HepG2 (cell line): ENCODE measurements around the gene B3GALNT2. TPM values are rescaled to one million over a fixed set of nuclear protein-coding genes. Genes with fewer than 3 reads are reported as not detected.

Experiments
- ATF7-NPFF ChIP-seq: sonication (generic); formaldehyde crosslinking; IDR thresholded peaks from 2 replicates; pipeline ENCODE4 v1.8.1; 2023; ENCODE audit warnings: mild to moderate bottlenecking, low read depth, missing genetic modification reagents, moderate library complexity
- ATRX ChIP-seq: sonication (generic); formaldehyde crosslinking; IDR thresholded peaks from 2 replicates; pipeline ENCODE4 v1.4.0; 2020; ENCODE audit warnings: missing genetic modification reagents, borderline replicate concordance
- CBX1 ChIP-seq: IDR thresholded peaks from one replicate; pipeline ENCODE4 v1.6.1; 2016; ENCODE audit warnings: antibody characterized with exemption, low read depth
- CENPT ChIP-seq: sonication (generic); formaldehyde crosslinking; IDR thresholded peaks from 2 replicates; pipeline ENCODE4 v1.8.0; 2022; ENCODE audit warnings: low read depth, mild to moderate bottlenecking, moderate library complexity, missing genetic modification reagents
- CHD2 ChIP-seq: IDR thresholded peaks from 2 replicates; pipeline ENCODE4 v1.6.1; 2011; ENCODE audit warnings: low read depth, low read length, improper control_type of control experiment
- EEA1 ChIP-seq: sonication (generic); formaldehyde crosslinking; IDR thresholded peaks from 2 replicates; pipeline ENCODE4 v1.5.1; 2020; ENCODE audit warnings: mild to moderate bottlenecking, missing genetic modification reagents, borderline replicate concordance
- FOSL1 ChIP-seq: sonication (generic); formaldehyde crosslinking; IDR thresholded peaks from 2 replicates; pipeline ENCODE4 v1.9.0; 2021; ENCODE audit warnings: missing genetic modification reagents, borderline replicate concordance
- GATAD2A ChIP-seq: IDR thresholded peaks from 2 replicates; pipeline ENCODE4 v1.6.1; 2016
- HOXA3 ChIP-seq: sonication (generic); formaldehyde crosslinking; IDR thresholded peaks from 2 replicates; pipeline ENCODE4 v1.5.0; 2020; ENCODE audit warnings: missing genetic modification reagents
- POLR2AphosphoS5 ChIP-seq: IDR thresholded peaks from 2 replicates; pipeline ENCODE4 v1.6.1; 2012; ENCODE audit warnings: low read depth, low read length
- RBM39 ChIP-seq: fragments of 200-400 bp; formaldehyde crosslinking; IDR thresholded peaks from one replicate; pipeline ENCODE4 v1.6.1; 2018; ENCODE audit warnings: antibody characterized with exemption, mild to moderate bottlenecking, low read depth, low read length; ENCODE audit not compliant: poor library complexity, severe bottlenecking
- RXRA ChIP-seq: sonication (generic); formaldehyde crosslinking; IDR thresholded peaks from 2 replicates; pipeline ENCODE4 v1.5.1; 2020; ENCODE audit warnings: missing genetic modification reagents
- SALL2 ChIP-seq: sonication (generic); formaldehyde crosslinking; IDR thresholded peaks from 2 replicates; pipeline ENCODE4 v1.8.1; 2023; ENCODE audit warnings: mild to moderate bottlenecking, missing genetic modification reagents, inconsistent platforms
- SP1 ChIP-seq, 2 experiments: fragments of 450-650 bp in 1 of 2; sonication (generic) in 1 of 2; formaldehyde crosslinking in 1 of 2; IDR thresholded peaks; 2 replicates each; pipeline versions ENCODE4 v1.4.0 to v1.6.1; 2016 to 2020; ENCODE audit warnings: missing genetic modification reagents in 1 of 2
- SP5 ChIP-seq: IDR thresholded peaks from 2 replicates; pipeline ENCODE4 v1.6.1; 2016; ENCODE audit warnings: low read depth, borderline replicate concordance
- TARDBP ChIP-seq: sonication (generic); formaldehyde crosslinking; IDR thresholded peaks from 2 replicates; pipeline ENCODE4 v1.8.0; 2022; ENCODE audit warnings: mild to moderate bottlenecking, missing genetic modification reagents
- ZMYM4 ChIP-seq: sonication (generic); formaldehyde crosslinking; IDR thresholded peaks from 2 replicates; pipeline ENCODE4 v1.8.1; 2023; ENCODE audit warnings: mild to moderate bottlenecking, missing genetic modification reagents
- ZNF543 ChIP-seq: sonication (generic); formaldehyde crosslinking; IDR thresholded peaks from 2 replicates; pipeline ENCODE4 v1.4.0; 2020; ENCODE audit warnings: mild to moderate bottlenecking, missing genetic modification reagents
- ZNF562 ChIP-seq: sonication (generic); formaldehyde crosslinking; IDR thresholded peaks from 2 replicates; pipeline ENCODE4 v1.8.0; 2022; ENCODE audit warnings: missing genetic modification reagents, borderline replicate concordance
- polyA plus RNA-seq, 8 experiments: library from polyadenylated mRNA; depleted of rRNA in 3 of 8; stranded (reverse) in 7 of 8; unstranded in 1 of 8; fragments of >200 nt; fragmentation: Illumina TruSeq in 4 of 8; extraction: Trizol in 4 of 8; gene quantifications; 2 replicates each; pipeline versions ENCODE4 v1.2.1 to v1.2.3, GENCODE V29; 2011 to 2016; ENCODE audit warnings: low read depth in 4 of 8, missing spikeins in 1 of 8, mixed read lengths in 1 of 8; ENCODE audit not compliant: insufficient read depth in 1 of 8
- total RNA-seq, 5 experiments: library from RNA; depleted of rRNA; stranded (reverse); fragments of >200 nt; fragmentation: Illumina TruSeq; extraction: Trizol; gene quantifications; 2 replicates each; pipeline ENCODE4 v1.2.3, GENCODE V29; 2016; ENCODE audit warnings: low read depth in 1 of 5
- TF ChIP-seq, protein P1 (sequence below), 2 experiments: sonication (generic) in 1 of 2; formaldehyde crosslinking in 1 of 2; IDR thresholded peaks; 2 replicates each; pipeline versions ENCODE4 v1.4.0 to v1.6.1; 2016 to 2020; ENCODE audit warnings: borderline replicate concordance in 1 of 2, low read depth in 1 of 2, mild to moderate bottlenecking in 1 of 2, missing genetic modification reagents in 1 of 2
- TF ChIP-seq, protein P2 (sequence below): sonication (generic); formaldehyde crosslinking; IDR thresholded peaks from 2 replicates; pipeline ENCODE4 v1.5.0; 2020; ENCODE audit warnings: mild to moderate bottlenecking, missing genetic modification reagents
- TF ChIP-seq, protein P3 (sequence below): sonication (generic); formaldehyde crosslinking; IDR thresholded peaks from 2 replicates; pipeline ENCODE4 v1.4.0; 2020; ENCODE audit warnings: mild to moderate bottlenecking, missing genetic modification reagents
- TF ChIP-seq, protein P4 (sequence below): sonication (generic); formaldehyde crosslinking; IDR thresholded peaks from 2 replicates; pipeline ENCODE4 v1.4.0; 2020; ENCODE audit warnings: missing genetic modification reagents, low read depth, mild to moderate bottlenecking, borderline replicate concordance

The B3GALNT2 gene
- total and polyA plus RNA-seq, 2 of the 13 experiments (the other 11 are each of a cell fraction or from before 2014, with no cell fraction given) = 16.5 to 28.9 TPM

DNA sequence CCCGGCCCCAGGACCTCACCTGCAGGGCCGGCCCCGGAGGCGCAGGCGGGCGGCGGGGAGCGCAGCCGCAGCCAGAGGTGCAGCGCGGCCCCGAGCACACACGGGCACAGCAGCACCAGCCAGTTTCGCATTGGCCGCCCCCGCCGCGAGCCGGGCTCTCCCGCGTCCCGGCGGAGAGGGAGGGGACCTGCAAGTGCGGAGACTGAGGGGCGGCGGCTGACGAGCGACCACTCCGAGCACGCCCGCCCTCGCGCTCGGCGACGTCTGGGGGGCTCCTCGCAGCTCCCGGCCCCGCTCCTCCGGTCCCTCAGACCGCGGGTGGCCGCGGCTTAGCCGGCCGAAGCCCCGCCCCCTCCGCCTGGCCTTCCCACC is at the start of gene B3GALNT2 (continued):
- TF ChIP-seq SP5 (CRISPR knock-in tag) (no peak), SP1 (IDR thresholded peaks at IDR 0.05) (no peak), SP1 (CRISPR knock-in tag; IDR thresholded peaks at IDR 0.05) (no peak), ZMYM4 (no peak), HOXA3 (no peak), RBM39 (no peak), SALL2 (CRISPR knock-in tag) (no peak), GATAD2A (CRISPR knock-in tag) (no peak), CENPT (CRISPR knock-in tag) (no peak), EEA1 (CRISPR knock-in tag) (no peak), ATF7-NPFF (CRISPR knock-in tag) (no peak), FOSL1 (no peak), ZNF562 (CRISPR knock-in tag) (no peak), CHD2 (no peak), RXRA (CRISPR knock-in tag) (no peak), CBX1 (peak; percentile 22), TARDBP (CRISPR knock-in tag) (no peak), ZNF543 (peak; percentile 72; the same call in 1 of the 2 replicates), POLR2AphosphoS5 (peak; percentile 68; the same call in 1 of the 2 replicates), ATRX (no peak)
- TF ChIP-seq, protein P1, sequence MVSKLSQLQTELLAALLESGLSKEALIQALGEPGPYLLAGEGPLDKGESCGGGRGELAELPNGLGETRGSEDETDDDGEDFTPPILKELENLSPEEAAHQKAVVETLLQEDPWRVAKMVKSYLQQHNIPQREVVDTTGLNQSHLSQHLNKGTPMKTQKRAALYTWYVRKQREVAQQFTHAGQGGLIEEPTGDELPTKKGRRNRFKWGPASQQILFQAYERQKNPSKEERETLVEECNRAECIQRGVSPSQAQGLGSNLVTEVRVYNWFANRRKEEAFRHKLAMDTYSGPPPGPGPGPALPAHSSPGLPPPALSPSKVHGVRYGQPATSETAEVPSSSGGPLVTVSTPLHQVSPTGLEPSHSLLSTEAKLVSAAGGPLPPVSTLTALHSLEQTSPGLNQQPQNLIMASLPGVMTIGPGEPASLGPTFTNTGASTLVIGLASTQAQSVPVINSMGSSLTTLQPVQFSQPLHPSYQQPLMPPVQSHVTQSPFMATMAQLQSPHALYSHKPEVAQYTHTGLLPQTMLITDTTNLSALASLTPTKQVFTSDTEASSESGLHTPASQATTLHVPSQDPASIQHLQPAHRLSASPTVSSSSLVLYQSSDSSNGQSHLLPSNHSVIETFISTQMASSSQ (IDR thresholded peaks at IDR 0.05; ENCODE audit: low read depth) = no peak
- TF ChIP-seq, protein P1 (CRISPR knock-in tag; IDR thresholded peaks at IDR 0.05; ENCODE audit: borderline replicate concordance) = peak; percentile 59
- TF ChIP-seq, protein P2, sequence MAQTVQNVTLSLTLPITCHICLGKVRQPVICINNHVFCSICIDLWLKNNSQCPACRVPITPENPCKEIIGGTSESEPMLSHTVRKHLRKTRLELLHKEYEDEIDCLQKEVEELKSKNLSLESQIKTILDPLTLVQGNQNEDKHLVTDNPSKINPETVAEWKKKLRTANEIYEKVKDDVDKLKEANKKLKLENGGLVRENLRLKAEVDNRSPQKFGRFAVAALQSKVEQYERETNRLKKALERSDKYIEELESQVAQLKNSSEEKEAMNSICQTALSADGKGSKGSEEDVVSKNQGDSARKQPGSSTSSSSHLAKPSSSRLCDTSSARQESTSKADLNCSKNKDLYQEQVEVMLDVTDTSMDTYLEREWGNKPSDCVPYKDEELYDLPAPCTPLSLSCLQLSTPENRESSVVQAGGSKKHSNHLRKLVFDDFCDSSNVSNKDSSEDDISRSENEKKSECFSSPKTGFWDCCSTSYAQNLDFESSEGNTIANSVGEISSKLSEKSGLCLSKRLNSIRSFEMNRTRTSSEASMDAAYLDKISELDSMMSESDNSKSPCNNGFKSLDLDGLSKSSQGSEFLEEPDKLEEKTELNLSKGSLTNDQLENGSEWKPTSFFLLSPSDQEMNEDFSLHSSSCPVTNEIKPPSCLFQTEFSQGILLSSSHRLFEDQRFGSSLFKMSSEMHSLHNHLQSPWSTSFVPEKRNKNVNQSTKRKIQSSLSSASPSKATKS (CRISPR knock-in tag) = no peak; the same call in 1 of the 2 replicates
- TF ChIP-seq, protein P3, sequence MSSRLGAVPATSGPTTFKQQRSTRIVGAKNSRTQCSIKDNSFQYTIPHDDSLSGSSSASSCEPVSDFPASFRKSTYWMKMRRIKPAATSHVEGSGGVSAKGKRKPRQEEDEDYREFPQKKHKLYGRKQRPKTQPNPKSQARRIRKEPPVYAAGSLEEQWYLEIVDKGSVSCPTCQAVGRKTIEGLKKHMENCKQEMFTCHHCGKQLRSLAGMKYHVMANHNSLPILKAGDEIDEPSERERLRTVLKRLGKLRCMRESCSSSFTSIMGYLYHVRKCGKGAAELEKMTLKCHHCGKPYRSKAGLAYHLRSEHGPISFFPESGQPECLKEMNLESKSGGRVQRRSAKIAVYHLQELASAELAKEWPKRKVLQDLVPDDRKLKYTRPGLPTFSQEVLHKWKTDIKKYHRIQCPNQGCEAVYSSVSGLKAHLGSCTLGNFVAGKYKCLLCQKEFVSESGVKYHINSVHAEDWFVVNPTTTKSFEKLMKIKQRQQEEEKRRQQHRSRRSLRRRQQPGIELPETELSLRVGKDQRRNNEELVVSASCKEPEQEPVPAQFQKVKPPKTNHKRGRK = no peak
- TF ChIP-seq, protein P4, sequence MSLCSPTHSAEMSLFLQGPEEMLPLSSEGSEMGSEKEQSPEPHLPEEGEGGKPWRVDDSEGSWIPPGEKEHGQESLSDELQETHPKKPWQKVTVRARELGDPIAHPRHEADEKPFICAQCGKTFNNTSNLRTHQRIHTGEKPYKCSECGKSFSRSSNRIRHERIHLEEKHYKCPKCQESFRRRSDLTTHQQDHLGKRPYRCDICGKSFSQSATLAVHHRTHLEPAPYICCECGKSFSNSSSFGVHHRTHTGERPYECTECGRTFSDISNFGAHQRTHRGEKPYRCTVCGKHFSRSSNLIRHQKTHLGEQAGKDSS (CRISPR knock-in tag) = peak; percentile 92
